MV-4-11 (cell line): ENCODE results near the gene ZDHHC14.
A peak's percentile ranks its signal among the peaks of the same experiment; 100 is the strongest.

ENCODE experiments used
- DNase-seq: peaks from one replicate; lab custom pipeline; 2025; lab: John Stamatoyannopoulos, UW

The ZDHHC14 gene

GRCh38 chr6:157645201-157645795, 264.3 kb downstream of the ZDHHC14 start:
- no peak for DNase-seq

- peak; percentile 70 for DNase-seq
Observed at GRCh38 chr6:157646012-157646411, 265.0 kb downstream of the ZDHHC14 start.

- peak; percentile 92 for DNase-seq
Observed at GRCh38 chr6:157647261-157647915, 266.4 kb downstream of the ZDHHC14 start.

GRCh38 chr6:157648561-157648960, 267.6 kb downstream of the ZDHHC14 start:
- DNase-seq = no peak

- no peak for DNase-seq
Observed at GRCh38 chr6:157649311-157650260, 268.6 kb downstream of the ZDHHC14 start.

- DNase-seq = no peak
Observed at GRCh38 chr6:157650261-157650640, 269.3 kb downstream of the ZDHHC14 start.

- DNase-seq = no peak
Observed at GRCh38 chr6:157650801-157651200, 269.8 kb downstream of the ZDHHC14 start.

GRCh38 chr6:157651731-157652490, 270.9 kb downstream of the ZDHHC14 start:
- DNase-seq = no peak

- no peak for DNase-seq
Observed at GRCh38 chr6:157652601-157653363, 271.8 kb downstream of the ZDHHC14 start.

GRCh38 chr6:157653521-157653920, 272.5 kb downstream of the ZDHHC14 start:
- DNase-seq = no peak

GRCh38 chr6:157655139-157655538, 274.1 kb downstream of the ZDHHC14 start:
- no peak for DNase-seq

- DNase-seq = no peak
Observed at GRCh38 chr6:157656437-157656997, 275.5 kb downstream of the ZDHHC14 start.

- no peak for DNase-seq
Observed at GRCh38 chr6:157657754-157658153, 276.8 kb downstream of the ZDHHC14 start.

- no peak for DNase-seq
Observed at GRCh38 chr6:157658301-157658700, 277.3 kb downstream of the ZDHHC14 start.

GRCh38 chr6:157659536-157660271, 278.7 kb downstream of the ZDHHC14 start:
- no peak for DNase-seq

GRCh38 chr6:157660414-157660813, 279.4 kb downstream of the ZDHHC14 start:
- DNase-seq = no peak

- no peak for DNase-seq
Observed at GRCh38 chr6:157661652-157662051, 280.7 kb downstream of the ZDHHC14 start.

- no peak for DNase-seq
Observed at GRCh38 chr6:157663261-157663660, 282.3 kb downstream of the ZDHHC14 start.

- DNase-seq = no peak
Observed at GRCh38 chr6:157665180-157665579, 284.2 kb downstream of the ZDHHC14 start.

GRCh38 chr6:157666729-157667128, 285.7 kb downstream of the ZDHHC14 start:
- DNase-seq = no peak
